Panc1 (cell line): ENCODE data around the gene FAM53B. TPM values are rescaled to one million over a fixed set of nuclear protein-coding genes. Genes with fewer than 3 reads are reported as not detected.

Experiments used
- ATAC-seq: fragments of 200-7000 bp; cut with Tn5 transposase; 2 replicates; pipeline ENCODE4 v1.9.1; 2020; ENCODE audit warnings: mild to moderate bottlenecking, moderate library complexity
- BruUV-seq: library from RNA; stranded (reverse); fragments of 400-500 nt; replicated peaks from 2 replicates; lab custom pipeline; 2021; lab: Mats Ljungman, UMichigan
- CTCF ChIA-PET: fragments of 300-600 bp; sonication (Branson Sonifier 250); formaldehyde crosslinking; loops from one replicate; lab custom pipeline; 2022; ENCODE audit warnings: antibody characterized with exemption; lab: Charles Lee
- POLR2A ChIA-PET: fragments of 300-600 bp; sonication (Branson Sonifier 250); formaldehyde crosslinking; loops from one replicate; lab custom pipeline; 2022; ENCODE audit warnings: antibody characterized with exemption; lab: Charles Lee
- DNase-seq: peaks from one replicate; pipeline ENCODE4 v3.0.0-alpha.2; 2010; ENCODE audit warnings: low read depth, low spot score
- H3K27ac ChIP-seq: 2 replicates; pipeline ENCODE4 v1.5.1; 2011; ENCODE audit warnings: mild to moderate bottlenecking, low read length, inconsistent platforms
- H3K27me3 ChIP-seq: fragments of 200-500 bp; sonication (Bioruptor generic); 2 replicates; pipeline ENCODE4 v1.6.0; 2014; ENCODE audit warnings: low read length, inconsistent platforms; ENCODE audit not compliant: control insufficient read depth, insufficient read depth
- H3K36me3 ChIP-seq: fragments of 200-500 bp; sonication (Bioruptor generic); 2 replicates; pipeline ENCODE4 v1.5.1; 2014; ENCODE audit warnings: inconsistent platforms, mild to moderate bottlenecking, low read length, moderate library complexity; ENCODE audit not compliant: control insufficient read depth, insufficient read depth
- H3K4me1 ChIP-seq: 2 replicates; pipeline ENCODE4 v1.5.1; 2011; ENCODE audit warnings: inconsistent platforms, mild to moderate bottlenecking, low read length, moderate library complexity; ENCODE audit not compliant: control insufficient read depth, insufficient read depth
- H3K4me3 ChIP-seq, 2 experiments: 2 replicates each; pipeline ENCODE4 v1.5.1; 2011 to 2012; ENCODE audit warnings: low read depth in 2 of 2, low read length in 2 of 2, mild to moderate bottlenecking in 2 of 2, inconsistent platforms in 1 of 2, moderate library complexity in 1 of 2
- H3K9me3 ChIP-seq: fragments of 200-500 bp; sonication (Bioruptor generic); 2 replicates; pipeline ENCODE4 v1.5.1; 2014; ENCODE audit warnings: low read depth, mild to moderate bottlenecking, inconsistent platforms, low read length, moderate library complexity; ENCODE audit not compliant: control insufficient read depth, insufficient read depth
- CTCF ChIP-seq: fragments of 450-650 bp; IDR thresholded peaks from 2 replicates; pipeline ENCODE4 v1.5.1; 2017; ENCODE audit warnings: mild to moderate bottlenecking
- POLR2AphosphoS5 ChIP-seq: IDR thresholded peaks from 2 replicates; pipeline ENCODE4 v1.6.1; 2012; ENCODE audit warnings: mild to moderate bottlenecking, low read depth, low read length, moderate library complexity
- REST ChIP-seq, 2 experiments: IDR thresholded peaks; 2 replicates each; pipeline ENCODE4 v1.6.1; 2011 to 2012; ENCODE audit warnings: low read depth in 2 of 2, control low read depth in 1 of 2, low read length in 1 of 2, mild to moderate bottlenecking in 1 of 2, moderate library complexity in 1 of 2; ENCODE audit not compliant: insufficient read depth in 1 of 2
- SIN3A ChIP-seq: IDR thresholded peaks from 2 replicates; pipeline ENCODE4 v1.6.1; 2012; ENCODE audit warnings: low read depth, mild to moderate bottlenecking, low read length, moderate library complexity, borderline replicate concordance; ENCODE audit not compliant: insufficient read depth
- TCF7L2 ChIP-seq: IDR thresholded peaks from 2 replicates; pipeline ENCODE4 v1.6.1; 2011; ENCODE audit warnings: mild to moderate bottlenecking, low read depth, low read length, inconsistent platforms
- in situ Hi-C: cut with HindIII; loops from 2 replicates; pipeline ENCODE4 v1.10.0; 2016; ENCODE audit warnings: low sequenced_read_pairs, low pct_unique_long_range_greater_than_20kb
- intact Hi-C: fragments of 100-400 bp; cut with micrococcal nuclease; formaldehyde crosslinking; loops from one replicate; pipeline ENCODE4 v1.10.0; 2022; ENCODE audit not compliant: unreplicated experiment
- total RNA-seq: library from RNA; stranded (reverse); gene quantifications from one replicate; pipeline ENCODE4 v1.2.1, GENCODE V29; 2021; ENCODE audit not compliant: unreplicated experiment

FAM53B gene
- total RNA-seq, 1 experiment from 2014 or later = 42.5 TPM

DNA sequence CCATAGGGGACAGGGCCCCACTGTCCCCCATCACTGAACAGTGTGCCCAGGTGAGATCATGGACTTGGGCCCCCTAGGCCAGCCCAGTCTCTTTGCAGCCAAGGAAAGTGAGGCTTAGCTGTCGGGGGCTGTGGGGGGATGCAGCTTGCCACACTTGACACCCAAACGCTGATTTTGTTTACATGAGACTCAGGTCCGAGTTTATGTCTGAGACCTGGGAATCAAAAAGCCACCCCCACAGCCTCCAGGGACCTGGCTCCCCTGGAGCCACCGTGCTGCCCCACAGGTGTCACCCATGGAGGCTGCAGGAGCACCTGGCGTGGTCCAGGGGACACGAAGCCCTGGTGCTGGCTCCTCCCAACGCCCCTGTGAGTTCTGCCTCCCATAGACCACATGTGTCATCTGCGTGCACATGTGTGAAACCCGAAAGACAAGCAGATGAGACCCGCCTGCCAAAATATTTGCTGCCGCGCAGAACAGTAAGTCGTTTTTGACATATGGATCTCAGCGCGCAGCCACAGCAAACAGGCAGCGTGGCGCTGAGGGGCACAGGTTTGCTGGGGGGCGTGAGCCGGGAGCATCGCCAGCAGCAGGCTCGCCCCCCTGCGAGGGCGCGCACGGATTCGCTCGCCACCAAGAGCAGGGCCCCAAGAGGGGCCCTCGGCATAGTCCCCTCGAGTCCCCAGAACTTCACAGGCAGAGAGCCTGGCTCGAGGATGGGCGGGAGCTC, 170.3 kb downstream of the FAM53B start:
- in situ Hi-C loops (no loop called here), intact Hi-C loops (no loop called here)
- POLR2A ChIA-PET = no interaction called here
- Histone ChIP-seq H3K9me3 (no peaks in the 10 kb centered on the region), H3K36me3 (no peaks in the 10 kb centered on the region), H3K27ac (no peak overlapping the region), H3K27me3 (no peaks in the 10 kb centered on the region), H3K4me3 (no peak overlapping the region), H3K4me1 (no peaks in the 10 kb centered on the region)
- ATAC-seq (no peak), DNase-seq (no peak)
- TF ChIP-seq TCF7L2 (no peak), CTCF (no peak), SIN3A (no peak), REST (IDR thresholded peaks at IDR 0.05; ENCODE audit: insufficient read depth in 1 of 2, low read depth in 2 of 2, low read length in 1 of 2) (no peak), POLR2AphosphoS5 (no peak)
- BruUV-seq = no TSS peak
- CTCF ChIA-PET = no interaction called here

GRCh38 chr10:124572751-124573150, 171.4 kb downstream of the FAM53B start:
- intact Hi-C loops = no loop called here
- Histone ChIP-seq H3K9me3 (no peaks in the 10 kb centered on the region), H3K4me1 (no peaks in the 10 kb centered on the region), H3K4me3 (no peak overlapping the region), H3K27ac (no peak overlapping the region), H3K36me3 (no peaks in the 10 kb centered on the region), H3K27me3 (no peaks in the 10 kb centered on the region)
- POLR2A ChIA-PET = no interaction called here
- BruUV-seq = no TSS peak
- CTCF ChIA-PET = no interaction called here
- ATAC-seq (no peak), DNase-seq (no peak)
- in situ Hi-C loops = no loop called here
- TF ChIP-seq CTCF (no peak), POLR2AphosphoS5 (no peak), TCF7L2 (no peak), SIN3A (no peak), REST (IDR thresholded peaks at IDR 0.05; ENCODE audit: insufficient read depth in 1 of 2, low read depth in 2 of 2, low read length in 1 of 2) (no peak)
